LNCaP clone FGC (cell line): ENCODE data around the gene SPOUT1.

Experiments used
- DNase-seq: peaks from one replicate; pipeline ENCODE4 v3.0.0-alpha.2; 2011; ENCODE audit warnings: low read depth
- H3K4me3 ChIP-seq: 2 replicates; pipeline ENCODE4 v1.5.1; 2011; ENCODE audit warnings: mild to moderate bottlenecking, low read depth, low read length, control low read depth
- TF ChIP-seq, protein P1 (sequence below): IDR thresholded peaks from 2 replicates; pipeline ENCODE4 v1.5.1; 2012; ENCODE audit warnings: mild to moderate bottlenecking; ENCODE audit not compliant: control insufficient read depth, insufficient read depth; ENCODE audit errors: extremely low read depth

The SPOUT1 gene

GRCh38 chr9:128828719-128829452, 708 bp downstream of the SPOUT1 start:
- TF ChIP-seq, protein P1, sequence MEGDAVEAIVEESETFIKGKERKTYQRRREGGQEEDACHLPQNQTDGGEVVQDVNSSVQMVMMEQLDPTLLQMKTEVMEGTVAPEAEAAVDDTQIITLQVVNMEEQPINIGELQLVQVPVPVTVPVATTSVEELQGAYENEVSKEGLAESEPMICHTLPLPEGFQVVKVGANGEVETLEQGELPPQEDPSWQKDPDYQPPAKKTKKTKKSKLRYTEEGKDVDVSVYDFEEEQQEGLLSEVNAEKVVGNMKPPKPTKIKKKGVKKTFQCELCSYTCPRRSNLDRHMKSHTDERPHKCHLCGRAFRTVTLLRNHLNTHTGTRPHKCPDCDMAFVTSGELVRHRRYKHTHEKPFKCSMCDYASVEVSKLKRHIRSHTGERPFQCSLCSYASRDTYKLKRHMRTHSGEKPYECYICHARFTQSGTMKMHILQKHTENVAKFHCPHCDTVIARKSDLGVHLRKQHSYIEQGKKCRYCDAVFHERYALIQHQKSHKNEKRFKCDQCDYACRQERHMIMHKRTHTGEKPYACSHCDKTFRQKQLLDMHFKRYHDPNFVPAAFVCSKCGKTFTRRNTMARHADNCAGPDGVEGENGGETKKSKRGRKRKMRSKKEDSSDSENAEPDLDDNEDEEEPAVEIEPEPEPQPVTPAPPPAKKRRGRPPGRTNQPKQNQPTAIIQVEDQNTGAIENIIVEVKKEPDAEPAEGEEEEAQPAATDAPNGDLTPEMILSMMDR, result no peak
- H3K4me3 ChIP-seq, result peak overlapping the region; percentile 80
- no peak for DNase-seq

DNA sequence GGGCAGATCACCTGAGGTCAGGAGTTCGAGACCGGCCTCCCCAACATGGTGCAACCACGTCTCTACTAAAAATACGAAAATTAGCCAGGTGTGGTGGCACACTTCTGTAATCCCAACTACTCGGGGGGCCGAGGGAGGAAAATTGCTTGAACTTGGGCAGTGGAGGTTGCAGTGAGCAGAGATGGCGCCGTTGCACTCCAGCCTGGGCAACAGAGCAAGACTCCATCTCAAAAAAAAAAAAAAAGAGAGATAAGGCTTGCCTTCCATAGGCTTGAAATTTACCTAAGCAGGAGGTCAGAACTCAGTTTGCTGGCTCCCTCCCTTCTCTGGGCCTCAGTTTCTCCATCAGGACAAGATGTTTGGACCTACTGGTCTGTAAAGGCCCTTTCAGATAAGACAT, 1.3 kb downstream of the SPOUT1 start:
- H3K4me3 ChIP-seq, result peak overlapping the region; percentile 80
- TF ChIP-seq, protein P1, result no peak

GRCh38 chr9:128825923-128826700, 3.5 kb downstream of the SPOUT1 start:
- DNase-seq, result no peak
- no peak overlapping the region for H3K4me3 ChIP-seq
- TF ChIP-seq, protein P1, result no peak

More for the DNA sequence above, 1.3 kb downstream of the SPOUT1 start:
- DNase-seq, result no peak

GRCh38 chr9:128824911-128825310, 4.7 kb downstream of the SPOUT1 start:
- TF ChIP-seq, protein P1, result no peak
- no peak overlapping the region for H3K4me3 ChIP-seq
- no peak for DNase-seq

- TF ChIP-seq, protein P1, result no peak
- H3K4me3 ChIP-seq, result no peak overlapping the region
- no peak for DNase-seq
Observed at GRCh38 chr9:128823903-128824406, 5.6 kb downstream of the SPOUT1 start.

DNA sequence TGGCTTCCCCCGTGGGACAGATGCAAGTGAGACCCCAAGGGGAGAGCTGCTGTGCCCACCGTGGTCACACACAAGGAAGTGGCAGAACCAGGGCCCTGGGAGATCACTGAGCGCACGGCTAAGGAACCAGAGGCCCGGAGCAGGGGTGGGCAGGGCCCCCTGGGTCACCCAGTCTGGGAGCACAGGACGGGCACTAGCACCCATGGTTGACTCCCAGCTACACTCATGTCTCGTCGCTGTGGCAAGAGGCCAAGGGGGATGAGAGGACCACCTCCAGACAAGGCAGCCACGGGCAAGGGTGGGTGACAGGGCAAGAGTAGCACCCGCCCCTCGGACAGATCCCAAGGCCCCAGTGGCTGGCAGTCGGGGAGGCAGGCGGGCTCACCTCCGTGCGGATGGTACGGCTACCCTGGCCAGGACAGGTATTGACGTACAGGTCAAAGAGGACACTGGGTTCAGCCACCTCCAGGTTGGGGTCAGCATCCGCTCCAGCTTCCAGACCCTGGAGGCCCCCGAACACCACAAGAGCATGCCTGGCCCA, 6.2 kb downstream of the SPOUT1 start:
- TF ChIP-seq, protein P1, result no peak
- H3K4me3 ChIP-seq, result no peak overlapping the region
- DNase-seq, result no peak
